BE2C (cell line): Measurements from ENCODE around the gene MEG3.

Experiments
- DNase-seq: peaks from one replicate; pipeline ENCODE4 v3.0.0-alpha.2; 2020
- H3K27me3 ChIP-seq: fragments of 250-450 bp; sonication (Bioruptor Pico); 2 replicates; pipeline ENCODE4 v1.5.1; 2020; ENCODE audit warnings: mild to moderate bottlenecking
- H3K36me3 ChIP-seq: fragments of 250-450 bp; sonication (Bioruptor Pico); 2 replicates; pipeline ENCODE4 v1.5.1; 2020; ENCODE audit warnings: mild to moderate bottlenecking
- H3K4me1 ChIP-seq: fragments of 250-450 bp; sonication (Bioruptor Pico); 2 replicates; pipeline ENCODE4 v1.5.1; 2020
- H3K4me3 ChIP-seq: 2 replicates; pipeline ENCODE4 v1.5.1; 2011; ENCODE audit warnings: low read depth, low read length
- H3K9me3 ChIP-seq: fragments of 250-450 bp; sonication (Bioruptor Pico); 2 replicates; pipeline ENCODE4 v1.5.1; 2020
- CTCF ChIP-seq: IDR thresholded peaks from 2 replicates; pipeline ENCODE4 v1.5.1; 2012; ENCODE audit warnings: mild to moderate bottlenecking, low read depth, low read length

Gene MEG3

GRCh38 chr14:100871234-100872186, 45.6 kb downstream of the MEG3 start:
- peak; percentile 19 for DNase-seq
- H3K9me3 ChIP-seq, result no peaks in the 10 kb centered on the region
- no peak for TF ChIP-seq CTCF
- no peak overlapping the region for H3K4me3 ChIP-seq
- no peaks in the 10 kb centered on the region for H3K27me3 ChIP-seq
- H3K36me3 ChIP-seq, result peaks cover 58% of the 10 kb centered on the region
- no peaks in the 10 kb centered on the region; the same call in 1 of the 2 replicates for H3K4me1 ChIP-seq

- no peak for TF ChIP-seq CTCF
- peak; percentile 15 for DNase-seq
- Histone ChIP-seq H3K36me3 (peaks cover 62% of the 10 kb centered on the region), H3K4me1 (no peaks in the 10 kb centered on the region; the same call in 1 of the 2 replicates), H3K9me3 (no peaks in the 10 kb centered on the region), H3K4me3 (no peak overlapping the region), H3K27me3 (no peaks in the 10 kb centered on the region)
These were observed 46.6 kb downstream of the MEG3 start for GRCh38 chr14:100872259-100873095.

GRCh38 chr14:100873096-100873482, 47.2 kb downstream of the MEG3 start:
- Histone ChIP-seq H3K4me3 (no peak overlapping the region), H3K27me3 (no peaks in the 10 kb centered on the region), H3K9me3 (no peaks in the 10 kb centered on the region), H3K36me3 (peaks cover 66% of the 10 kb centered on the region), H3K4me1 (no peaks in the 10 kb centered on the region; the same call in 1 of the 2 replicates)
- no peak for TF ChIP-seq CTCF
- peak; percentile 8 for DNase-seq

GRCh38 chr14:100874051-100874410, 48.1 kb downstream of the MEG3 start:
- Histone ChIP-seq H3K9me3 (no peaks in the 10 kb centered on the region), H3K4me1 (no peaks in the 10 kb centered on the region; the same call in 1 of the 2 replicates), H3K36me3 (peaks cover 67% of the 10 kb centered on the region), H3K4me3 (no peak overlapping the region), H3K27me3 (no peaks in the 10 kb centered on the region)
- no peak for DNase-seq
- TF ChIP-seq CTCF, result no peak

GRCh38 chr14:100874411-100875091, 48.6 kb downstream of the MEG3 start:
- no peaks in the 10 kb centered on the region for H3K27me3 ChIP-seq
- no peak overlapping the region for H3K4me3 ChIP-seq
- no peak for TF ChIP-seq CTCF
- H3K9me3 ChIP-seq, result no peaks in the 10 kb centered on the region
- H3K4me1 ChIP-seq, result no peaks in the 10 kb centered on the region; the same call in 1 of the 2 replicates
- H3K36me3 ChIP-seq, result peaks cover 70% of the 10 kb centered on the region
- no peak for DNase-seq
